Upper lobe of right lung (tissue), 1 donor: ENCODE data around the gene PSMC1. TPM values are rescaled to one million over a fixed set of nuclear protein-coding genes. Genes with fewer than 3 reads are reported as not detected.

Experiments used
- ATAC-seq: fragments of 200-7000 bp; cut with Tn5 transposase; one replicate; pipeline ENCODE4 v1.9.1; 2020; ENCODE audit warnings: mild to moderate bottlenecking, moderate library complexity
- DNase-seq: peaks from one replicate; pipeline ENCODE4 v3.0.0-alpha.2; 2020
- H3K27ac ChIP-seq: fragments of 200-600 bp; one replicate; pipeline ENCODE4 v1.8.0; 2022
- H3K27me3 ChIP-seq: fragments of 200-600 bp; one replicate; pipeline ENCODE4 v1.8.0; 2022; ENCODE audit warnings: mild to moderate bottlenecking
- H3K36me3 ChIP-seq: fragments of 200-600 bp; one replicate; pipeline ENCODE4 v1.8.0; 2022
- H3K4me1 ChIP-seq: fragments of 200-600 bp; one replicate; pipeline ENCODE4 v1.8.0; 2022
- H3K4me3 ChIP-seq: fragments of 200-600 bp; one replicate; pipeline ENCODE4 v1.8.0; 2022; ENCODE audit warnings: mild to moderate bottlenecking
- H3K9me3 ChIP-seq: fragments of 200-600 bp; one replicate; pipeline ENCODE4 v1.8.0; 2022
- intact Hi-C: fragments of 100-400 bp; cut with DNase I; formaldehyde crosslinking; loops from one replicate; pipeline ENCODE4 v1.11.0; 2022
- total RNA-seq: library from RNA; stranded (reverse); fragmentation: NEBNext Ultra II Directional; extraction: Animal tissue kit (Norgen Biotek cat#: 25700); gene quantifications from one replicate; pipeline ENCODE4 v1.2.1, GENCODE V29; 2021
- TF ChIP-seq, protein P1 (sequence below): fragments of 200-600 bp; IDR thresholded peaks from one replicate; pipeline ENCODE4 v1.8.0; 2022; ENCODE audit warnings: antibody characterized with exemption
- donor health status: DM: no; HTN: yes; CAD: no; lungs with severe emphysema.

PSMC1 gene
- total RNA-seq, 1 donor from 2014 or later: 75.1 TPM

DNA sequence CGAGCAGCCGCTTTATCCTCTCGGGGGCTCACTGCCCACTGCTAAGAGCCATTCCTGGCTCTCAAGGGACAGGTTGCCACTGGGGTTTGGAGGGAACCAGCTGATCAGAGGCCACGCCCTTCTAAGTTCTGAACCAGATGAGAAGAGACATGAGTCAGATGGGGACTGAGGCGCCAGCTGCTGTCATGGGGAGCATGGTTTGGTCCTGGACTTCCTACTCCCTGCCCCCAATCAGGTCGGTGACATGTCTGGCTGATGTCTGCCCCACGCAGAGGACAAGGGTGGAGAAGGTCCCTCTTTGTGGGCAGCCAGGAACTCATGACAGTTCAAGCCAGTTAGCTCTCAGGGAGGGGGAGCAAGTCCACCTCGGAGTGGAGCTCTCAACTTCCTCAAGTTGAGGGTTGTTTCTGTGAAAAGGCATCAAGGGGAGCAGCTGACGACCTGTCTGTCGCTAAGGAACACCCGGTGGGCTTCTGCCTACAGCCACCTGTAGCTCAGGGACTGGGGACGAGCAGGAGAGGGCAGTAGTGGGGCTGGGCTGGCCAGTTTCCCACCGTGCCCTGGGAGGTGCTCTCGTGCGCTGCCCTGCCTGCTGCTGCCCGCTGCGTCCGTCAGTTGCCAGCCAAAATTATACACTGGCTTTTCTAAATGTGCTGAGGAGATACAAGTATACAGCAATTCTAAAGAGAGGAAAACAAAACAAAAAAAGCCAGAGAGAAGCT, 20.5 kb downstream of the PSMC1 start:
- intact Hi-C loops: no loop called here
- H3K27ac ChIP-seq: no peak overlapping the region
- ATAC-seq (peak; percentile 79), DNase-seq (peak; percentile 73)
- no peaks in the 10 kb centered on the region for H3K9me3 ChIP-seq
- TF ChIP-seq, protein P1, sequence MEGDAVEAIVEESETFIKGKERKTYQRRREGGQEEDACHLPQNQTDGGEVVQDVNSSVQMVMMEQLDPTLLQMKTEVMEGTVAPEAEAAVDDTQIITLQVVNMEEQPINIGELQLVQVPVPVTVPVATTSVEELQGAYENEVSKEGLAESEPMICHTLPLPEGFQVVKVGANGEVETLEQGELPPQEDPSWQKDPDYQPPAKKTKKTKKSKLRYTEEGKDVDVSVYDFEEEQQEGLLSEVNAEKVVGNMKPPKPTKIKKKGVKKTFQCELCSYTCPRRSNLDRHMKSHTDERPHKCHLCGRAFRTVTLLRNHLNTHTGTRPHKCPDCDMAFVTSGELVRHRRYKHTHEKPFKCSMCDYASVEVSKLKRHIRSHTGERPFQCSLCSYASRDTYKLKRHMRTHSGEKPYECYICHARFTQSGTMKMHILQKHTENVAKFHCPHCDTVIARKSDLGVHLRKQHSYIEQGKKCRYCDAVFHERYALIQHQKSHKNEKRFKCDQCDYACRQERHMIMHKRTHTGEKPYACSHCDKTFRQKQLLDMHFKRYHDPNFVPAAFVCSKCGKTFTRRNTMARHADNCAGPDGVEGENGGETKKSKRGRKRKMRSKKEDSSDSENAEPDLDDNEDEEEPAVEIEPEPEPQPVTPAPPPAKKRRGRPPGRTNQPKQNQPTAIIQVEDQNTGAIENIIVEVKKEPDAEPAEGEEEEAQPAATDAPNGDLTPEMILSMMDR: no peak
- H3K27me3 ChIP-seq: no peaks in the 10 kb centered on the region
- peaks cover 3% of the 10 kb centered on the region for H3K4me1 ChIP-seq
- peaks cover 66% of the 10 kb centered on the region for H3K36me3 ChIP-seq
- no peak overlapping the region for H3K4me3 ChIP-seq

DNA sequence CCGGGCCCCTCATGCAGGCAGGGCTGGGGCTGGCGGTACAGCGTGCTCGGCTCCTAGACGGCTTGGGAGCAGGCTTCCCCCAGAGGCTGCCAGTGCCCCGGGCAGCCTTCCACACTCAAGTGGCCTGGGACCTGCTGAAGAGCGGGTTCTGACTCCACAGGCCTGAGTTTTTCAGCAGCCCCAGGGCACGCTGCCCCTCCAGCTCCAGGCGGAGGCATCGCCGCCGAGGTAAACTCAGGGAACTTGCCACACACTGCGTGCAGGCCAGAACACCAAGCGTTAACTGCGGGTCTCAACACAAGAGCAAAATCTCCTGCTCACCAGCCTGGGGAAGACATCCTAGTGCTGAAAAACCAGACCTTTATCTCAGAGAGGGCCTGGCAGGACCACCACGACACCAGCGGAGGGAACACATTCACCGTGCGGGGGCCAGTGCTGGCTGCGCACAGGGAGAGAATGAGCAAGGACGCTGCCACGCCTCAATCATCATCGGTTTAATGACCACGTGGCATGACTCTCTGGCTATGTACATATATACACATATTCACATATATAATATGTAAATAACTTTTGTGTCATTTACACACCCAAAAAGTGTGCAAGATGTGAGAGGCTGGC, 21.3 kb downstream of the PSMC1 start:
- Histone ChIP-seq H3K36me3 (peaks cover 61% of the 10 kb centered on the region), H3K4me3 (no peak overlapping the region), H3K9me3 (no peaks in the 10 kb centered on the region), H3K27ac (no peak overlapping the region), H3K4me1 (peaks cover 3% of the 10 kb centered on the region), H3K27me3 (no peaks in the 10 kb centered on the region)
- DNase-seq (no peak), ATAC-seq (no peak)
- TF ChIP-seq, protein P1: no peak
- intact Hi-C loops: no loop called here

DNA sequence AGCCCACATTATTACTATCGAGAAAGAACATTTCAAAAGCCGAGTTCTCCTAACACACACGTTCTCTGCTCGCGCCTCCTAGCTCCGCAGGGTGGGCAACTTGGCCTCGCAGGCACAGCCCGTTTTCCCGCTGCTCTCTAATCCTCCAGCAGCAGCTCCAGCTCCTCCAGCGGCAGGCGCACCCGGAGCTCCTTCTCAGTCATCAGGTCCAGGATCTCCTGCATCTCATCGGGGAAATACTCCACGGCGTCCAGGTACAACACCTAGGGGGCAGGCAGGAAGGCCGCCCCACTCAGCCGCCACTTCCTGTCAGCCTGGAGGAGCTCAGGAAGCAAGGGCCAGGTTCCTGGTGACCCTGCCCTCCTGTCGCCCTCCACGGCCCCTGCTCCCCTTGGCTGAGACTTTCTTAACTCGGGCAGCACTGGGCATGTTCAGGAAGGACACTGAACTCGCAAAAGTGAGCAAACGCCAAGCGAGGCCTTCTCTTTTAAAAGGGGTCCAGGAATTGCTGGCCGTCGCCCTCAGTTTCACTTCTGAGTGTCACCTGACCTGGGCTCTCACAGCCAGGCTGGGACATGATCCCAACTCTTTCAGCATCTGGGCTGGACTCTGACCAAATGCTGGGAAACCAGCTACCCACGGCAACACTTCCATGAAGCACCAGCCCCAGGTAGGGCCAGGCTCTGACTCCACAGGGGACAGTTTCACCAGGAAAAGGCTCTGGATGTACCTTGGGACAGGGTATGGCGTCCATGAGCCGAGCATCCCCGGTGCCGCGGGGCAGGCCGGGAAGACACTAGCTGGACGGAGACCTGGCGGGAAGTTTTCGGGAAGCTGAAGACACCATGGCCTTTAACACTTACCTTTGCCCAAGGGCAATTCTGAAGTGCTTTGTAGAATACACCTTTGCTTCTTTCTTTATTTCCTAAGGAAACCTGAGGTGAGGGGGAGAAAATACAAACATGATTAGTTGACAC, 22.1 kb downstream of the PSMC1 start:
- DNase-seq (peak; percentile 49), ATAC-seq (no peak)
- H3K27me3 ChIP-seq: no peaks in the 10 kb centered on the region
- H3K4me3 ChIP-seq: no peak overlapping the region
- H3K4me1 ChIP-seq: peaks cover 3% of the 10 kb centered on the region
- intact Hi-C loops: no loop called here
- no peaks in the 10 kb centered on the region for H3K9me3 ChIP-seq
- TF ChIP-seq, protein P1: no peak
- no peak overlapping the region for H3K27ac ChIP-seq
- H3K36me3 ChIP-seq: peaks cover 60% of the 10 kb centered on the region

DNA sequence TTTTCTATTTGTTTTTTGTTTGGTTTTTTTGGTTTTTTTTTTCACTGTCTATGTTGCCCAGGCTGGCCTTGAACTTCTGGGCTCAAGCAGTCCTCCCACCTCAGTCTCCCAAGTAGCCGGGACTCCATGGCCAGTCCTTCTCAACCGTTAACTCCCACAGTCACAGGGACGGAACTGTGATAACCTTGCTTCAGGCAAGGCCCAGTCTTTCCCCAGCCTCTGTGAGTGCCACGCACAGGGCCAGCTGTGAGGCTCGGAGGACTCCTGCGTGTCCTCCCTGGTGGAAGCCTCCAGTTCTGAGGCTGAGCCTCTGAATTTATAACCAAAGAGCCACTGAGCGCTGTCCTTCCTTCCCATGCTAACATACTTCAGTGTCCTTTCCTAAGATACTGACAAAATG, 23.7 kb downstream of the PSMC1 start:
- no peaks in the 10 kb centered on the region for H3K9me3 ChIP-seq
- DNase-seq: no peak
- TF ChIP-seq, protein P1: no peak
- no peaks in the 10 kb centered on the region for H3K27me3 ChIP-seq
- peaks cover 64% of the 10 kb centered on the region for H3K36me3 ChIP-seq
- intact Hi-C loops: no loop called here
- no peak overlapping the region for H3K4me3 ChIP-seq
- no peak for ATAC-seq
- H3K4me1 ChIP-seq: peaks cover under 1% of the 10 kb centered on the region
- no peak overlapping the region for H3K27ac ChIP-seq

DNA sequence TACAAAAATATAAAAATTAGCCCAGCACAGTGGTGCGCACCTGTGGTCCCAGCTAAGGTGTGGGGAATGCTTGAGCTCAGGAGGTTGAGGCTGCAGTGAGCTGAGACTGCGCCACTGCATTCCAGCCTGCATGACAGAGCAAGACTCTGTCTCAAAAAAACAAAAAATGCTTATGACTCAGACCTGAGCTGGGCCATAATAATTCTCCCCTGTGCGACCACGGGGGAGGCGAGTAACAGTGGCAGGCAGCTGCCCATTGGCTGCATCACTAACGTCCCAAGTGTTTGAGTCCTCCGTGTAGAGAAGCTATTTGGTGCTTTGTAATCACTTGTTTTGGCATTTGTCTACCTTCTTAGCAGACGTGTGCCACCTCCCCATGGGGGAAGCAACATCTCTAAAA, 24.9 kb downstream of the PSMC1 start:
- intact Hi-C loops: no loop called here
- no peak overlapping the region for H3K4me3 ChIP-seq
- no peaks in the 10 kb centered on the region for H3K9me3 ChIP-seq
- TF ChIP-seq, protein P1: no peak
- H3K36me3 ChIP-seq: peaks cover 70% of the 10 kb centered on the region
- no peaks in the 10 kb centered on the region for H3K27me3 ChIP-seq
- no peak for ATAC-seq
- H3K4me1 ChIP-seq: no peaks in the 10 kb centered on the region
- no peak for DNase-seq
- no peak overlapping the region for H3K27ac ChIP-seq
